Erythroblast (primary cell): Measurements from ENCODE around the gene CDCA3.
"Not testable (repeated sequence)": the region's sequence is repeated elsewhere in the genome, so short reads cannot be mapped to it uniquely, and the experiment has no call there.

Source experiments
- GATA1 ChIP-seq: IDR thresholded peaks from 2 replicates; pipeline ENCODE4 v1.6.1; 2011; ENCODE audit warnings: low read depth, mild to moderate bottlenecking, control low read depth, low read length, moderate library complexity
- POLR2A ChIP-seq: IDR thresholded peaks from 2 replicates; pipeline ENCODE4 v1.6.1; 2011; ENCODE audit warnings: mild to moderate bottlenecking, low read length

DNA sequence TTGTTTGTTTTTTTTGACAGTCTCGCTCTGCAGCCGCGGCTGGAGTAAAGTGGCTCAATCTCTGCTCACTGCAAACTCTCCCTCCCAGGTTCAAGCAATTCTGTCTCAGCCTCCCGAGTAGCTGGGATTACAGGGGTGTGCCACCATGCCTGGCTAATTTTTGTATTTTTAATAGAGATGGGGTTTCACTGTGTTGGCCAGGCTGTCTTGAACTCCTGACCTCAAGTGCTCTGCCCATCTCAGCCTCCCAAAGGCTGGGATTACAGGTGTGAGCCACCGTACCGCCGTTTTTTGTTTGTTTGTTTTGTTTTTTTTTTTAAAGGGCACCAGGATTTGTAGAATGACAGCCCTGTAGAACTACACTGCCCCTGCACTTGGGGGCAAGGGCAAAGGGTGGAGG, 37.7 kb upstream of the CDCA3 start:
- TF ChIP-seq POLR2A, GATA1: not testable (repeated sequence)
